Stimulated activated CD4-positive, alpha-beta T cell treated with anti-CD3 and anti-CD28 coated beads, Interleukin-2, amount 100 ng/mL, for 4 hours (primary cell): ENCODE data around the gene FMNL2.

Experiments
- DNase-seq: peaks from one replicate; pipeline ENCODE4 v3.0.0-alpha.2; 2020; ENCODE audit warnings: low read depth

The FMNL2 gene

GRCh38 chr2:152584301-152584700, 249.3 kb downstream of the FMNL2 start:
- DNase-seq = no peak

GRCh38 chr2:152585830-152586484, 251.0 kb downstream of the FMNL2 start:
- no peak for DNase-seq

GRCh38 chr2:152587187-152587947, 252.4 kb downstream of the FMNL2 start:
- DNase-seq = no peak

GRCh38 chr2:152588998-152589397, 254.0 kb downstream of the FMNL2 start:
- DNase-seq = no peak

- DNase-seq = no peak
Measured at GRCh38 chr2:152594022-152594766, 259.2 kb downstream of the FMNL2 start.

- DNase-seq = no peak
Measured at GRCh38 chr2:152594792-152595191, 259.8 kb downstream of the FMNL2 start.

GRCh38 chr2:152598975-152599759, 264.2 kb downstream of the FMNL2 start:
- no peak for DNase-seq

GRCh38 chr2:152600051-152600657, 265.2 kb downstream of the FMNL2 start:
- DNase-seq = no peak

- no peak for DNase-seq
Measured at GRCh38 chr2:152600697-152601096, 265.7 kb downstream of the FMNL2 start.

- DNase-seq = no peak
Measured at GRCh38 chr2:152602750-152603149, 267.8 kb downstream of the FMNL2 start.

- DNase-seq = no peak
Measured at GRCh38 chr2:152603166-152603565, 268.2 kb downstream of the FMNL2 start.

GRCh38 chr2:152606081-152606480, 271.1 kb downstream of the FMNL2 start:
- DNase-seq = no peak

GRCh38 chr2:152606941-152607340, 272.0 kb downstream of the FMNL2 start:
- no peak for DNase-seq

GRCh38 chr2:152607793-152608300, 272.9 kb downstream of the FMNL2 start:
- DNase-seq = no peak

- no peak for DNase-seq
Measured at GRCh38 chr2:152609154-152609553, 274.2 kb downstream of the FMNL2 start.

- no peak for DNase-seq
Measured at GRCh38 chr2:152609699-152610098, 274.7 kb downstream of the FMNL2 start.

GRCh38 chr2:152611458-152612231, 276.7 kb downstream of the FMNL2 start:
- no peak for DNase-seq

GRCh38 chr2:152613235-152613634, 278.3 kb downstream of the FMNL2 start:
- no peak for DNase-seq

GRCh38 chr2:152615177-152615576, 280.2 kb downstream of the FMNL2 start:
- DNase-seq = no peak

GRCh38 chr2:152617456-152618192, 282.6 kb downstream of the FMNL2 start:
- DNase-seq = no peak
